Measurements from ENCODE around the gene SMTN. TPM values are rescaled to one million over a fixed set of nuclear protein-coding genes. Genes with fewer than 3 reads are reported as not detected.

The SMTN gene
- 97.1 TPM for total RNA-seq

DNA sequence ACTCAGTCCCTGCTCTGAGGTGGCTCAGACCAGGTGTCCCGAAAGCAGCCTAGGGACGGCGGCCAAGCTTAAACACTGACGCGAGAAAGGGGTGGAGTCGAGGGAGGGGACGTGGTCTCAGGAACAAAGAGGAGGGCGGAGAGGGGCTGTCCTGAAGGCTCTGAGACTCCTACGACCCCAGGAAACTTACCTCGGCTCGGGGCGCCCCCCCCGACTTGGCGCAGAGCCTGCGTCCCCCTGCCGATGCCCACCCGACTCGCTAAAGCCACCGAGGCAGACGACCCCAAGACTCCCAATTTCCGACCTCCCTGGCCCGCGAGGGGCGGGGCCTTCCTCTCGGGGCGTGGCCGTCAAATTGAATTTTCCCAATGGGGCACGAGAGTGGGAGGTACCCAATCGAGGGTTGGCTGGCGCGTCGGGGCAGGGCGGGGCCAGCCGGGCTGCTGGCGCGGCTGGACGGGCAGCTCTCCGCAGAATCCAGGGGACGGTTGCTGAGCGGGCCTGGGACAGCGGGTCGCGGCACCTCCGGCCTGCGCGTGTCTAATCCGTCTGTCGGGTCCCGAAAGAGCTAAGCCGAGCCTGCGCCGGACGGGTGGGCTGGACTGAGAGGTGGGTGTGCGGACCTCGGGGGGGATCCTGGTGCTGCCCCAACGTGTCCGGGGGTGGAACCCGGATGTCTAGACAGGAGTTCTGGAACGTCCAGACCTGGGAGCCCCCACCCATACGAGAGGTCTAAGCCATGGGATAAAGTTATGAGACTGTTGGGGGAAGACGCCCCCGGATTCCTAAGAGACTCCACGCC, at the start of gene SMTN:
Gene SMTN, plus strand, starts transcription at position 471 of the 802 bp plus-strand sequence. CDS start 1,941 bp downstream, outside the sequence.

DNA sequence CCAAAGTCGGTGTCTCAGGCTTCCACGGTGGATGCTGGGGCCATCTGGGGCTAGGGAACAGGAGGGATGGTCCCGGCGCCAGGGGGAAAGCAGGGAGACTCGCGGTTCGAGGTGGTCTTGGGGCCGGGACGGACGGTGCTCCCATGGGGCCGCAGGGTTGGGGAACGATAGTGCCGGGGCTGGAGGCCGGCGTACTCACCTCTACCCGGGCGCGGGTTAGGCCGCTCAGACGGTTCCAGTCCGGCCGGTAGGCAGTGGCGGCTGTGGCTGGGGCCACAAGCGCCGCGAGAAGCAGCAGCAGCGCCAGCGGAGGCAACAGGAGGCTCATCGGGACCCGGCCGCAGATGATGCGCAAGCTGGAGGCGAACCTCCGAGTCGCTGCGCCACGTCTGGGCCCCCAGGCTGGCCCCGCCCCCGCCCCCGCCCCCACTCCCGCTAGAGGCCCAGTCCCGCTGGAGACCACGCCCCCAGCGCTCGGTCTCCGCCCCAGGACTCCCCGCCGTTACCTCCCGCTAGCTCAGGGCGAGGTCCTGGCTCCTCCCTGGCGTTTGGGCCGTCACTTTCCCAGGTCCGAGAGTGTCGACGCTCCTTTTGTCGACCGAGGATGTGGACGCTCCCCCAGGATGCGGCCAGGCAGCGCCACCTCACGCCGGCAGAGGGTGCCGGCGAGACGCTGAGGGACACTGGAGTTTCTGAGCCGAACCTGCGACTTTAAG, 26.2 kb downstream of the SMTN start, which contains the start of gene SELENOM:
Gene SELENOM, minus strand, starts transcription at position 391 of the 716 bp plus-strand sequence. Its CDS starts 63 bp downstream, at position 328.

GRCh38 chr22:31122532-31123291, 41.6 kb downstream of the SMTN start, which contains the start of gene INPP5J:
TSS of gene INPP5J (plus strand) at chr22:31122966. CDS start at chr22:31123015, 49 bp downstream.

DNA sequence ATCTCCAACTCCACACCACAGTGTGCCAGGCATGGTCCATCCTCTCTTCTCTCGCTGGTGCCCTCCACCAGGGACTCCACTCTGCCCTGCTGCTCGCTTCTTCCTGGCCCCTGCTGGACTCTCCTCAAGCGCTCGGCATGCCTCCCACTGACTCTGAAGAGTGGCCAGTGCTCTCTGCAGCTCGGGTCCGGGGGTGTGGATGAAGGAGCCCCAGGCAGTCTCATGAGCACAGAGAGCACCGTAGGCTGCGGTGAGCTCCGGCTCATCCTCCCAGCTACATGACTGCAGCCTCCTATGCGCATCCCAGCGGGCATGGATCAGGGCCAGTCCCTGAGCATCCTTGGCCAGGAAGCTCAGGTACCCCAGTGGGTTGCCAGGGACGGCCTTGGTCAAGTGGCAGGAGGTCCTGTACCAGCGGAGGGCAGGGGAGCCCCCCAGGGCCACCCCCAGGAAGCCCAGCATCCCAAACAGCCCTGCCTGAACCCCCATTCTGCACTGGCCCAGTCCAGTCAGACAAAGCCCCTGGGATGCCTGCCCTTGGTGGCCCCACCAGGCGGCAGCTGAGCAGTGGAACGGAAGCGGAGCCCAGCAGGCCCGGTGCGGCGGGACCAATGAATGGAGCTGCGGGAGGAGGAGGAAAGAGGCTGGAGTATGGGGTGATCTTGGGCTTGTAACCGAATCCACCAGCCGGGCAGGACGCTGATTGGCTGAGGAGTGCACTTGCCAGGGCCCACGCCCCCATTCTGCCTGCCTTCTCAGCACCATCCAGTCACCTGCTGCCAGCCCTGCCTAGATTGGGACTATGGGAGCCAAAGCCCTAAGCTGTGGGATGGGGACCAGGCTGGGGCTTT, 59.0 kb downstream of the SMTN start, which contains the start of gene PLA2G3:
Gene PLA2G3, minus strand, starts transcription at position 643 of the 851 bp plus-strand sequence. Its CDS starts 154 bp downstream, at position 489.

Other genes starting within 250 kb of the SMTN start
- gene MORC2, start 112.5 kb upstream of the SMTN start, total RNA-seq: 28.5 TPM
- gene TUG1, start 112.1 kb upstream of the SMTN start, total RNA-seq: 141 TPM
- gene SELENOM, start 26.2 kb downstream of the SMTN start, total RNA-seq: 63.3 TPM
- gene INPP5J, start 41.6 kb downstream of the SMTN start, total RNA-seq: 2.7 TPM
- gene PLA2G3, start 59.2 kb downstream of the SMTN start, total RNA-seq: not detected
- gene RNF185, start 78.9 kb downstream of the SMTN start, total RNA-seq: 33.5 TPM
- 49.1 TPM for gene LIMK2, start 131.0 kb downstream of the SMTN start, total RNA-seq
- gene PIK3IP1, start 211.2 kb downstream of the SMTN start, total RNA-seq: 23.3 TPM

All from camera-type eye (tissue), 1 donor.